Left lung (tissue), 10 donors: ENCODE measurements around the gene PRCC. TPM values are rescaled to one million over a fixed set of nuclear protein-coding genes. Genes with fewer than 3 reads are reported as not detected.

Experiments
- ATAC-seq: fragments of 200-7000 bp; cut with Tn5 transposase; one replicate; pipeline ENCODE4 v1.9.1; 2020; ENCODE audit warnings: moderate library complexity
- DNase-seq, 4 donors: peaks; one replicate each; pipeline ENCODE4 v3.0.0-alpha.2; 2013 to 2020
- H3K27ac ChIP-seq, 2 donors: fragments of 200-600 bp; sonication (generic) in 1 of 2; one replicate each; pipeline versions ENCODE4 v1.5.0 to v1.8.0; 2020 to 2021
- H3K27me3 ChIP-seq, 2 donors: fragments of 200-600 bp; sonication (generic) in 1 of 2; one replicate each; pipeline versions ENCODE4 v1.5.0 to v1.8.0; 2020 to 2021
- H3K36me3 ChIP-seq, 2 donors: fragments of 200-600 bp; sonication (generic) in 1 of 2; one replicate each; pipeline versions ENCODE4 v1.5.0 to v1.8.0; 2020 to 2021
- H3K4me1 ChIP-seq, 2 donors: fragments of 200-600 bp; one replicate each; pipeline ENCODE4 v1.8.0; 2021
- H3K4me3 ChIP-seq, 2 donors: fragments of 200-600 bp; sonication (generic) in 1 of 2; one replicate each; pipeline versions ENCODE4 v1.5.0 to v1.8.0; 2020 to 2021; ENCODE audit warnings: mild to moderate bottlenecking in 1 of 2
- H3K9me3 ChIP-seq, 2 donors: fragments of 200-600 bp; sonication (generic) in 1 of 2; one replicate each; pipeline versions ENCODE4 v1.5.0 to v1.8.0; 2020 to 2021
- CTCF ChIP-seq, 2 donors: fragments of 200-600 bp; sonication (generic) in 1 of 2; IDR thresholded peaks; one replicate each; pipeline versions ENCODE4 v1.5.0 to v1.8.0; 2021; ENCODE audit warnings: antibody characterized with exemption in 2 of 2
- intact Hi-C, 2 donors: fragments of 100-400 bp; cut with DNase I; formaldehyde crosslinking; loops; one replicate each; pipeline versions ENCODE4 v1.11.2 to v1.14.2; 2022
- polyA plus RNA-seq, 6 donors: library from polyadenylated mRNA; unstranded; fragments of 120-200 nt; gene quantifications; one replicate each; pipeline ENCODE4 v1.2.1, GENCODE V29; 2013; ENCODE audit not compliant: insufficient read length in 6 of 6
- total RNA-seq, 2 donors: library from RNA; stranded (reverse); fragmentation: NEBNext Ultra II Directional; extraction: Animal tissue kit (Norgen Biotek cat#: 25700); gene quantifications; one replicate each; pipeline ENCODE4 v1.2.1, GENCODE V29; 2021
- donor health status: DM: no; HTN: yes; CAD: no.
- donor health status: DM: no; HTN: no; CAD: no.

Gene PRCC
- total and polyA plus RNA-seq, 8 donors = 40.7 to 106 (median 96.3) TPM

GRCh38 chr1:156767879-156768604 is 707 bp downstream of the PRCC start:
- intact Hi-C loops = no loop called here
- DNase-seq = peak in 3 of 4 donors; percentile 34 to 86 (median 41)
- peaks cover 19 to 59% of the 10 kb centered on the region in 2 donors for H3K4me1 ChIP-seq

GRCh38 chr1:156768610-156769295 is 1.4 kb downstream of the PRCC start:
- DNase-seq (no peak), ATAC-seq (no peak)
- no peaks in the 10 kb centered on the region for H3K9me3 ChIP-seq
- peaks cover 0 to 21% of the 10 kb centered on the region in 2 donors for H3K36me3 ChIP-seq
- no peak overlapping the region for H3K27ac ChIP-seq
- H3K4me1 ChIP-seq = peaks cover 19 to 59% of the 10 kb centered on the region in 2 donors
- peak overlapping the region; percentile 90 to 97 for H3K4me3 ChIP-seq
- no peak for TF ChIP-seq CTCF (IDR thresholded peaks at IDR 0.05)
- no peaks in the 10 kb centered on the region for H3K27me3 ChIP-seq
- intact Hi-C loops = no loop called here

More at GRCh38 chr1:156767879-156768604, 707 bp downstream of the PRCC start:
- peak; percentile 6 for ATAC-seq
- Histone ChIP-seq H3K27ac (peak overlapping the region; percentile 86 to 92), H3K4me3 (peak overlapping the region; percentile 90 to 97), H3K27me3 (no peaks in the 10 kb centered on the region), H3K36me3 (peaks cover 0 to 18% of the 10 kb centered on the region in 2 donors), H3K9me3 (no peaks in the 10 kb centered on the region)
- TF ChIP-seq CTCF (IDR thresholded peaks at IDR 0.05) = no peak

- Histone ChIP-seq H3K36me3 (peaks cover 0 to 22% of the 10 kb centered on the region in 2 donors), H3K27me3 (no peaks in the 10 kb centered on the region), H3K4me1 (peaks cover 16 to 58% of the 10 kb centered on the region in 2 donors), H3K4me3 (no peak overlapping the region), H3K9me3 (no peaks in the 10 kb centered on the region), H3K27ac (no peak overlapping the region)
- no peak for ATAC-seq
- intact Hi-C loops = loop anchor here in 1 of 2 donors (5.0 kb wide), 1 partner anchor 35 kb away; no protein-coding TSS in a partner anchor
- no peak for TF ChIP-seq CTCF (IDR thresholded peaks at IDR 0.05)
- no peak for DNase-seq
These were observed 4.9 kb downstream of the PRCC start for GRCh38 chr1:156772222-156772621.

GRCh38 chr1:156772728-156773497 is 5.6 kb downstream of the PRCC start:
- no peaks in the 10 kb centered on the region for H3K9me3 ChIP-seq
- DNase-seq (no peak), ATAC-seq (no peak)
- peaks cover 0 to 22% of the 10 kb centered on the region in 2 donors for H3K36me3 ChIP-seq
- intact Hi-C loops = loop anchor here in 1 of 2 donors (5.0 kb wide), 1 partner anchor 36 kb away; no protein-coding TSS in a partner anchor
- no peak for TF ChIP-seq CTCF (IDR thresholded peaks at IDR 0.05)
- H3K27ac ChIP-seq = no peak overlapping the region
- H3K4me1 ChIP-seq = peaks cover 20 to 64% of the 10 kb centered on the region in 2 donors
- H3K4me3 ChIP-seq = no peak overlapping the region
- no peaks in the 10 kb centered on the region for H3K27me3 ChIP-seq
